ENCODE results near the gene SDCCAG8.
A peak's percentile ranks its signal among the peaks of the same experiment; 100 is the strongest.

SDCCAG8 gene

GRCh38 chr1:243341074-243341473 lies 85.2 kb downstream of the SDCCAG8 start:
- DNase-seq = no peak

GRCh38 chr1:243343970-243344937 lies 88.4 kb downstream of the SDCCAG8 start:
- peak; percentile 22 for DNase-seq

DNA sequence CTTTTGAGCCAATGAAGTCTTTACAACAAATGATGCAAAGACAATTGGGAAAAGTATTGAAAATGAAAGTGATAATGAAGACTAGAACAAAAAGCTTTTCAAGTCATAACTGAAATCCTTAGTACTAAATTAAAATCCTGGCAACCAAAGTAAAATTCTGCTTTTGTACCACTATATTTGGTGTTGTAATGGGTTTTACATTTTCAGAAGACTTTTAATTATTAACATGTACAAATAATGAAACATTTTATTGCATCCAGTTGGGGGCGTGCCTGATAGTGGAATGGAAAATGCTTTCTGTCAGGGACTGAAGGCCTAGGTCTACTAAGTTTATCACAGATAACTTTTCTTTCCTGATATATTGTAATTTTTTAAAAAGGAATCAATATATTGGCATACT lies 89.4 kb downstream of the SDCCAG8 start:
- DNase-seq = no peak

DNA sequence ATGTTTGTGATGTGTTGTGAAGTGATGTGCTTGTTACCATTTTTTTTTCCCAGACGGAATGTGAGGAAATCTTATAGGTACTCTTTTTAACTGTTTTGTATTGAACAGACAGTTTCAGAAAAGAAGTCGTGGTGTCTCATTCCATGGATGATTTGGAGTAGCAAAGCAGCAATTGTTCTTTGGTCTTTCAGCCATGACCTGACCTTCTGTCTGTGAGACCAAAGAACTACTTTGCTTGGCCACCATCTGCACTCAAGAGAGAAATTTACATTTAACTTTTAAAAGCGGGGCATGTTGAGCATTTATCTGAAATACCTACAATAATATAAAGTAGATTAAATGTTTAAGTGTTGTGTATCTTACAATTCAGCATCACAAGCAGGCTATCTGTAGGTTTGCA lies 90.2 kb downstream of the SDCCAG8 start:
- no peak for DNase-seq

DNA sequence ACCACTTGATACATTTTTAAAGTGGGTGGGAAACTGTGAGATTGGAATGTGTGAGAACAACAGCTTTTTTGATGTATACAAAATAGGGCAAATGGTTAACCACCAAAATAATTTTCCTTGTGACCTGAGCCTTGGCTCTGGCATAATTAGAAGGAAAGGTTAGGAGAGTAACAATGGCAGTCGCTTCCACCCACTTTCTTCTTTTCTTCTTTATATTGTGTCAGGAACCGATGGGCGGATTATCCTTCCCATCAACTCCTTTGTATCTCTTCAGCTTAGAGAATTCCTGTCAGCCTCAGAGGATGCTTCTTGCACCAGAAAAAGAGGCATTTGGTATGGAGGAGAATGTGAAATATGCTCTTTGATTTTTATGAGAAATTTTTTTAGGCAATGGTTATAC lies 90.6 kb downstream of the SDCCAG8 start:
- no peak for DNase-seq

DNA sequence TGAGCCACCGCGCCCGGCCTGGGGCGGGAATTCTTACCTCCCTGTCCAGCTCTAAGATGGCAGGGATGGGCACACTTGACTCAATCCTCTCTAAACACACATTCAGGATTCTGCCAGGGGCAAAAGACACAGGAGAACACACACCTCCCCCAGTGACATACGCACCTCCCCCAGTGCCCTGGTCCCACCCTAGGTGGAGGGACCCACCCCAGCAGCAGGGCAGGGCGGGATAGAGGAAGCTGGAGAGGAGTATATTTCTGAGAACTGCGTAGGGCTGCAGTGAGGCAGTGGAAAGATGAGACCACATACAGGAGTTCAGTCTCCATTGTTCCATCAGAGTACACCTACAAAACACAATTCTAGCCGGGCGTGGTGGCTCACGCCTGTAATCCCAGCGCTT lies 92.5 kb downstream of the SDCCAG8 start:
- DNase-seq = no peak

- no peak for DNase-seq
These were observed 93.3 kb downstream of the SDCCAG8 start for GRCh38 chr1:243349128-243349527.

- no peak for DNase-seq
These were observed 95.5 kb downstream of the SDCCAG8 start for GRCh38 chr1:243351337-243351736.

- DNase-seq = no peak
These were observed 98.8 kb downstream of the SDCCAG8 start for GRCh38 chr1:243354511-243355153.

DNA sequence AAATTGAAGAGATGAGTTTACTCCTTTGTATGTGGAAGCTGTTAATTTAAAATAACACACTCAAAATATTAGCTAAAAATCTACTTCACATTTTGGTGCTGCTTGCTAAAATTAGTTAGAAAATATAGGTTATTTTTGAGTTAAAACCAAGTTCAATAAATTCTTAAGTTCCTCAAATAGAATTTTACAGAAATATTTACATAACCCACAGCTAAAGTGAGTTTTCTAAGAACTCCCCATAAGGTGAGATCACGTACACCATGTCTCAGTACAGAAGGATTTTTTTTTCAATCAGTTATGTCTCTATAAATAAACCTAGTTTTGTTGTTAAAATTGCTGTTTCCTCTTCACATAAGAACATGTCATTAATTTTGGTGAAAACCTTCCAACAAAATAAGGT lies 108.0 kb downstream of the SDCCAG8 start:
- DNase-seq = no peak

GRCh38 chr1:243364330-243364729 lies 108.5 kb downstream of the SDCCAG8 start:
- no peak for DNase-seq

DNA sequence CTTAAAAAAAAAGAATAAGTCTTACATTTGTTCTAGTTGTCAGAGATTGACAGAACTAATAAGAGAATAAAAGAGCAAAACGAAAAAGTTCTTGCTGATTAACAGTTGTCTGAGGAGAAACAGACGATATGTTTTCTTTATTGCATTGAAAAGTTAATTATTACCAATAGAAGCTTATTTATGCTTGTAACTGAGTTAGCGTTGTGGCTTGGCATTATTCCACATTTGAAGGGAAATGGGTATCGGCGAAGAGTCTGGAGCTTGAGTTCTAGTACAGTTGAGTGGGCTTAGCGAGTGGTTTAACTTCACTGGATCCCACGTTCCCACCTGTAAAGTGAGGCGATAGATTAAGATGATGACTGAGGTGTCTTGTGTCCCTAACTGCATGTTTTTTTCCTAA lies 109.0 kb downstream of the SDCCAG8 start:
- no peak for DNase-seq

DNA sequence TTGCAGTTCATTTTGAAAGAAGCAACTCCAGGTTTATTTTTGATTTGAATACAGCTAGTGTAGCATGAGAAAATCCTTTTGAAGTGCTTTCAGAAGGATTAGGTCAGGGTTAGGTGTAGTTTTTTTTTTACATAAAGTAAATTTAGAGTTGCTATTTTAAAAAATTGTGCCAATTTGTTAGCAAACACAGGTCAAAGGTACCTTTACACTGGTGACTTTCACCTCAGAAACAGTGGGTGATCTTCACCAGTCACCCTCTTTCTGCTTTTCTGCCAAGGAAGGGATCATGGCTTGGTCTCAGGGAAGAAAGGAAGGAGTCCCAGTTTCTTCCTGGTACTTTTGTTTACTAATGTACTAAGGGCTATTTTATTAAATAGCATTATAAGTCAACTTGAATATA lies 111.5 kb downstream of the SDCCAG8 start:
- DNase-seq = no peak

DNA sequence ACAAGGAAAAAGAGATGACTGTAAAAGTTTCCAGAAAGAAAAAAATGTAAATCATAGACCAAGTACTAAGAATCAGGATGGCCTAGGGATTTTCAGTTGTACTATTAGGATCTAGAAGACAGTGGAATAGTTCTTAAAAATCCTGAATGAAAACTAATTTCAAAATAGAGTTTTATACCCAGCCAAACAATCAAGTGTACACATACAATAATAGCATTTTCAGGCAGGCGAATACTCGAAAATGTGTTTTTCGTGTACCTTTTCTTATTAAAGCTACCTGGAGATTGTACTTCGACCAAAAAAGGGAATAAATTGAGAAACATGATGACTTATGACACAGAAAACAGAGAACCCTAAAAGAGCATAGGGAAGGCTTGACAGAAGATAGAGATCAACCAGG lies 118.6 kb downstream of the SDCCAG8 start:
- DNase-seq = no peak

GRCh38 chr1:243375596-243375995 lies 119.8 kb downstream of the SDCCAG8 start:
- DNase-seq = no peak

DNA sequence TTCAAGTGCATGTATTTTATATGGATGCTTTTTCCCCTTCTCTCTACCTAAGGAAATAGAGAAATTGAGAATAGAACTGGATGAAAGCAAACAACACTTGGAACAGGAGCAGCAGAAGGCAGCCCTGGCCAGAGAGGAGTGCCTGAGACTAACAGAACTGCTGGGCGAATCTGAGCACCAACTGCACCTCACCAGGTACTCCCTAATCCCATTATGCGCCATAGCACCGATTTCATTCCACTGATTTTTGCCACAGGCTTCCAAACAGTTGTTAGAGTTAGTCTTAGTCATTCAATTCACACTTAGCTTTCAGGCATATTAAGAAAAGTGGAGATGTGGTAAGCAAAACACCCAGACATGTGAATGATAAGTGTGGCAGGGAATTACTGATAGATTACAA lies 122.8 kb downstream of the SDCCAG8 start:
- no peak for DNase-seq

DNA sequence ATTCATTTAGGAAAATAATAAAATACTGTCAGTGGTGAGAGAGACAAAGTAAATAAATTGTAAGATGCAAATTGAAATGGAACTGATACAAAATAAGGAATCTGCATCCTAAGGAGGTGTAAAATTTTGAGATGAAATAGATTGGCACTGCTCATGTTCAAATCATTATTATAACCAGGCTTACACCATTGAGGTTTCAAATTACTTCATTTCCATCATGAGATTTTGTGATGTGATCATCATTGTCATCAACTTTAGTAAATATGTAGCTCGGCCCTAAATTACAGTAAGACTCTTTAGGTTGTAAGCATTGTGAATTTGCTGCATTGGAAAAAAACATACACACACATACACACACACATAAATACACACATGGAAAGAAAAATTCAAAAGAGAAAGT lies 123.4 kb downstream of the SDCCAG8 start:
- no peak for DNase-seq

DNA sequence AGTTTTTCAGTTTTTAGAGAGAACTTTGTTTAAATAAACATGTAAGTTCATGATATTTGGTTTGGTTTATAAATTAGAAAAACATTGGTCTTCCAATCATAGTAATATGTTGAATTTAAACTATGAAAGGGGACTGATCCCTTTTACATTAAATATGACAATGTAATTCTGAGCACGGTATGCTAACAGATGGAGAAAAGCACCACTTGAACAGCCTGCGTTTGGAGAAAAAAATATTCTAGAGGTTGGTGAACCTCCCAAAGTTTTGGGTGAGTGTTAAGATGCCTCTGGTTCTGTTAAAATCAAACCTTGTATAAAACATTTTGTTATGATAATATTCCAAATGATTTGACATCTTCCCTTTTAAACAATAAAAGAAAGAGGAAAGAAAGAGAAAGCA lies 123.9 kb downstream of the SDCCAG8 start:
- DNase-seq = no peak

GRCh38 chr1:243388276-243388675 lies 132.4 kb downstream of the SDCCAG8 start:
- DNase-seq = no peak

- DNase-seq = peak; percentile 68
These were observed 134.4 kb downstream of the SDCCAG8 start for GRCh38 chr1:243390162-243390791.

GRCh38 chr1:243391355-243391754 lies 135.5 kb downstream of the SDCCAG8 start:
- no peak for DNase-seq

- no peak for DNase-seq
These were observed 137.3 kb downstream of the SDCCAG8 start for GRCh38 chr1:243393096-243393495.

DNA sequence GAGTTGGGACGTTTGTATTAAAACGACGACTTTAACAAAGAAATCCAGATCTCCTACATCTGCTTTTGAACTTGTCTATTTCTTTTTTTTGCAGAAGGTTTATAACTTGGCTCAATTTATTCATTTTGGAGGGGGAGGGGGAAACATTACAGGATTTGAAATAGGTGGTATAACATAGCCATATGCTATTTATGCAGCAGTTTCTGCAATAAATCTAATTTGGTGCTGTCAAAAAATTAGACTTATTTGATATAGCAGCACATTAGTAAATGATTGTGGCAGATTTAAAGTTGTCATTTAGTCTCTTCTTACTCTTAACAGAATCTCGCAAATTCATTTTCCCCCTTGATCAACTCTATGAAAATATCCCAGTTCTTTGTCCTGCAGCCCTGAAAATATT lies 138.2 kb downstream of the SDCCAG8 start:
- no peak for DNase-seq
